Spleen (tissue), 11 donors: Measurements from ENCODE around the gene UFSP1. TPM values are rescaled to one million over a fixed set of nuclear protein-coding genes. Genes with fewer than 3 reads are reported as not detected.

ENCODE experiments used
- DNase-seq: peaks from one replicate; pipeline ENCODE4 v3.0.0-alpha.2; 2020
- H3K27ac ChIP-seq, 8 donors: fragments of 200-600 bp; sonication (generic) in 7 of 8; 1 replicate in 4 of 8; 2 replicates in 4 of 8; pipeline versions ENCODE4 v1.5.0 to v1.8.0; 2016 to 2021; ENCODE audit warnings: inconsistent platforms in 4 of 8, mild to moderate bottlenecking in 4 of 8, moderate library complexity in 1 of 8
- H3K27me3 ChIP-seq, 7 donors: fragments of 200-600 bp; sonication (generic) in 6 of 7; replicated peaks in 1 of 7; 1 replicate in 4 of 7; 2 replicates in 3 of 7; pipeline versions ENCODE4 v1.5.0 to v1.8.0; 2016 to 2021; ENCODE audit warnings: inconsistent platforms in 3 of 7, mild to moderate bottlenecking in 1 of 7
- H3K36me3 ChIP-seq, 6 donors: fragments of 200-600 bp; sonication (generic) in 5 of 6; 1 replicate in 4 of 6; 2 replicates in 2 of 6; pipeline versions ENCODE4 v1.5.0 to v1.8.0; 2016 to 2021; ENCODE audit warnings: inconsistent platforms in 2 of 6
- H3K4me1 ChIP-seq, 6 donors: fragments of 200-600 bp; sonication (generic) in 5 of 6; 1 replicate in 3 of 6; 2 replicates in 3 of 6; pipeline versions ENCODE4 v1.5.0 to v1.8.0; 2016 to 2021; ENCODE audit warnings: inconsistent platforms in 3 of 6
- H3K4me3 ChIP-seq, 8 donors: fragments of 200-600 bp; sonication (generic) in 7 of 8; 1 replicate in 4 of 8; 2 replicates in 4 of 8; pipeline versions ENCODE4 v1.5.0 to v1.8.0; 2016 to 2021; ENCODE audit warnings: inconsistent platforms in 4 of 8, mild to moderate bottlenecking in 4 of 8, moderate library complexity in 2 of 8
- H3K9me3 ChIP-seq, 8 donors: fragments of 200-600 bp; sonication (generic) in 7 of 8; 1 replicate in 4 of 8; 2 replicates in 4 of 8; pipeline versions ENCODE4 v1.5.0 to v1.8.0; 2016 to 2021; ENCODE audit warnings: inconsistent platforms in 4 of 8
- CTCF ChIP-seq, 11 experiments: fragments of 200-600 bp in 7 of 11; fragments of 450-650 bp in 4 of 11; sonication (generic) in 4 of 11; IDR thresholded peaks in 8 of 11; conservative IDR thresholded peaks in 3 of 11; 1 replicate in 7 of 11; 2 replicates in 4 of 11; pipeline versions ENCODE4 v1.4.0 to v1.8.0; 2016 to 2021; ENCODE audit warnings: antibody characterized with exemption in 11 of 11, inconsistent platforms in 4 of 11, mild to moderate bottlenecking in 1 of 11
- POLR2A ChIP-seq, 3 donors: fragments of 450-650 bp; IDR thresholded peaks; one replicate each; pipeline ENCODE4 v1.5.1; 2017; ENCODE audit warnings: antibody characterized with exemption in 3 of 3, mild to moderate bottlenecking in 1 of 3
- POLR2AphosphoS5 ChIP-seq, 3 donors: sonication (generic); formaldehyde crosslinking; IDR thresholded peaks; one replicate each; pipeline ENCODE4 v1.5.1; 2017; ENCODE audit warnings: antibody characterized with exemption in 3 of 3
- WGBS, 5 donors: extraction: QIAGEN DNeasy Blood & Tissue Kit in 3 of 5; methylation state at CpG; one replicate each; pipeline versions ENCODE4 v1.1.5 to v1.1.7; 2013 to 2018; 5-methylcytosine and 5-hydroxymethylcytosine counted together
- intact Hi-C: fragments of 100-400 bp; cut with DNase I; formaldehyde crosslinking; loops from one replicate; pipeline ENCODE4 v1.15.0; 2023; ENCODE audit warnings: low total_unique reads
- polyA plus RNA-seq, 3 donors: library from polyadenylated mRNA; stranded (reverse); fragments of 200-250 nt; gene quantifications; one replicate each; pipeline ENCODE4 v1.2.1, GENCODE V29; 2013
- total RNA-seq, 7 donors: library from RNA; depleted of rRNA in 3 of 7; stranded (reverse); fragments of >200 nt in 3 of 7; fragmentation: NEBNext Ultra II Directional in 4 of 7; extraction: Animal tissue kit (Norgen Biotek cat#: 25700) in 4 of 7; gene quantifications; one replicate each; pipeline versions ENCODE4 v1.1.0 to v1.2.1, GENCODE V29; 2016 to 2021
- donor health status: healthy with polysubstance abuse.
- donor health status: DM: no; HTN: no; CAD: no; lungs with moderate emphysema.
- donor health status: DM: no; HTN: no; CAD: no.
- donor health status: Bipolar disorder and iron deficiency.
- donor health status: healthy.
- donor health status: DM: no; HTN: no; CAD: no.
- donor health status: DM: yes; HTN: yes; CAD: no.

UFSP1 gene
- total and polyA plus RNA-seq, 10 donors: 1.3 to 6.9 (median 3.3) TPM

- TF ChIP-seq CTCF (IDR thresholded peaks at IDR 0.05 in 8 of 11, conservative IDR thresholded peaks at IDR 0.05 in 3 of 11) (no peak), POLR2A (IDR thresholded peaks at IDR 0.05) (no peak), POLR2AphosphoS5 (IDR thresholded peaks at IDR 0.05) (no peak)
- WGBS, 5 donors: 75 to 97% (median 88%) methylated on average over 2 of the region's 2 CpGs
- peaks cover 6 to 16% (median 11%) of the 10 kb centered on the region in 6 donors for H3K4me1 ChIP-seq
- H3K27ac ChIP-seq: no peak overlapping the region
- no peaks in the 10 kb centered on the region for H3K9me3 ChIP-seq
- intact Hi-C loops: no loop called here
- H3K27me3 ChIP-seq: peaks cover 0 to 69% (median 29%) of the 10 kb centered on the region in 7 donors
- no peaks in the 10 kb centered on the region for H3K36me3 ChIP-seq
- no peak overlapping the region for H3K4me3 ChIP-seq
- no peak for DNase-seq
Measured at GRCh38 chr7:100900978-100901377, 11.5 kb upstream of the UFSP1 start.

GRCh38 chr7:100899432-100899831, 9.9 kb upstream of the UFSP1 start:
- WGBS, 5 donors: 86 to 95% (median 95%) methylated on average over 5 of the region's 5 CpGs
- H3K9me3 ChIP-seq: no peaks in the 10 kb centered on the region
- no peak for DNase-seq
- H3K27ac ChIP-seq: no peak overlapping the region
- peaks cover 12 to 31% (median 26%) of the 10 kb centered on the region in 6 donors for H3K4me1 ChIP-seq
- no peaks in the 10 kb centered on the region for H3K36me3 ChIP-seq
- no peak for TF ChIP-seq POLR2A (IDR thresholded peaks at IDR 0.05)
- no peak for TF ChIP-seq POLR2AphosphoS5 (IDR thresholded peaks at IDR 0.05)
- no peak for TF ChIP-seq CTCF (IDR thresholded peaks at IDR 0.05 in 8 of 11, conservative IDR thresholded peaks at IDR 0.05 in 3 of 11)
- no peak overlapping the region for H3K4me3 ChIP-seq
- peaks cover 3 to 78% (median 45%) of the 10 kb centered on the region in 7 donors for H3K27me3 ChIP-seq
- intact Hi-C loops: loop anchor here (5.0 kb wide), 1 partner anchor 158 kb away; no protein-coding TSS in a partner anchor

- Histone ChIP-seq H3K4me1 (peaks cover 12 to 36% (median 29%) of the 10 kb centered on the region in 6 donors), H3K9me3 (no peaks in the 10 kb centered on the region), H3K27ac (no peak overlapping the region), H3K36me3 (no peaks in the 10 kb centered on the region), H3K27me3 (peaks cover 3 to 92% (median 51%) of the 10 kb centered on the region in 7 donors), H3K4me3 (no peak overlapping the region)
- intact Hi-C loops: loop anchor here (5.0 kb wide), 1 partner anchor 159 kb away; no protein-coding TSS in a partner anchor
- WGBS, 5 donors: 70 to 81% (median 78%) methylated on average over 13 of the region's 13 CpGs
- no peak for TF ChIP-seq POLR2A (IDR thresholded peaks at IDR 0.05)
- no peak for DNase-seq
Measured at GRCh38 chr7:100897772-100898454, 8.4 kb upstream of the UFSP1 start.

GRCh38 chr7:100896732-100897608, 7.5 kb upstream of the UFSP1 start:
- Histone ChIP-seq H3K4me1 (peaks cover 12 to 36% (median 29%) of the 10 kb centered on the region in 6 donors), H3K9me3 (no peaks in the 10 kb centered on the region), H3K27ac (no peak overlapping the region), H3K27me3 (peaks cover 3 to 92% (median 52%) of the 10 kb centered on the region in 7 donors), H3K4me3 (peak overlapping the region in 7 of 8 donors; percentile 23 to 73 (median 47)), H3K36me3 (no peaks in the 10 kb centered on the region)
- TF ChIP-seq POLR2AphosphoS5 (IDR thresholded peaks at IDR 0.05) (peak in 1 of 3 donors; percentile 57), CTCF (IDR thresholded peaks at IDR 0.05 in 8 of 11, conservative IDR thresholded peaks at IDR 0.05 in 3 of 11) (peak; percentile 48 to 89 (median 72)), POLR2A (IDR thresholded peaks at IDR 0.05) (no peak)
- peak; percentile 87 for DNase-seq
- WGBS, 5 donors: 2 to 7% (median 3%) methylated on average over 22 to 95 of the region's 95 CpGs
- intact Hi-C loops: loop anchor here (5.0 kb wide), 1 partner anchor 160 kb away; no protein-coding TSS in a partner anchor
